DOHH2 (cell line): ENCODE results near the gene ABCA3.
"Not testable (repeated sequence)": the region's sequence is repeated elsewhere in the genome, so short reads cannot be mapped to it uniquely, and the experiment has no call there.

ENCODE experiments used
- H3F3A ChIP-seq: fragments of 200-600 bp; sonication (generic), shearing (Covaris generic); 2 replicates; pipeline ENCODE4 v1.6.0; 2016; ENCODE audit warnings: antibody characterized with exemption, mild to moderate bottlenecking; ENCODE audit not compliant: control insufficient read depth, insufficient read depth
- H3K27ac ChIP-seq: fragments of 200-600 bp; sonication (generic); 2 replicates; pipeline ENCODE4 v1.5.1; 2014; ENCODE audit warnings: low read depth, mild to moderate bottlenecking, low read length, moderate library complexity
- H3K27me3 ChIP-seq: fragments of 200-600 bp; sonication (generic); 2 replicates; pipeline ENCODE4 v1.6.1; 2014; ENCODE audit warnings: mild to moderate bottlenecking, low read length, mixed read lengths; ENCODE audit not compliant: control insufficient read depth
- H3K36me3 ChIP-seq: fragments of 200-600 bp; sonication (generic); 2 replicates; pipeline ENCODE4 v1.6.1; 2014; ENCODE audit warnings: mild to moderate bottlenecking, low read length, moderate library complexity, mixed read lengths; ENCODE audit not compliant: control insufficient read depth
- H3K4me1 ChIP-seq: fragments of 200-600 bp; sonication (generic); 2 replicates; pipeline ENCODE4 v1.6.1; 2014; ENCODE audit warnings: mild to moderate bottlenecking, low read length, mixed read lengths; ENCODE audit not compliant: control insufficient read depth
- H3K4me2 ChIP-seq: fragments of 200-600 bp; sonication (generic); 2 replicates; pipeline ENCODE4 v1.6.0; 2014; ENCODE audit warnings: mild to moderate bottlenecking, low read length, moderate library complexity
- H3K4me3 ChIP-seq: fragments of 200-600 bp; sonication (generic); 2 replicates; pipeline ENCODE4 v1.5.1; 2014; ENCODE audit warnings: mild to moderate bottlenecking, low read length, mixed read lengths
- H3K79me2 ChIP-seq: fragments of 200-600 bp; sonication (generic); 2 replicates; pipeline ENCODE4 v1.6.1; 2014; ENCODE audit warnings: mild to moderate bottlenecking, low read length, mixed read lengths; ENCODE audit not compliant: control insufficient read depth
- H3K9me2 ChIP-seq: fragments of 200-600 bp; sonication (generic); replicated peaks from 2 replicates; pipeline ENCODE4 v1.6.1; 2014; ENCODE audit warnings: mild to moderate bottlenecking, low read length, mixed read lengths; ENCODE audit not compliant: control insufficient read depth
- H3K9me3 ChIP-seq: fragments of 200-600 bp; sonication (generic); 2 replicates; pipeline ENCODE4 v1.6.1; 2014; ENCODE audit warnings: antibody characterized with exemption, low read length, mixed read lengths; ENCODE audit not compliant: control insufficient read depth, insufficient read depth
- H4K20me1 ChIP-seq: fragments of 200-600 bp; sonication (generic); 2 replicates; pipeline ENCODE4 v1.6.0; 2014; ENCODE audit warnings: low read depth, mild to moderate bottlenecking, antibody characterized with exemption, low read length, moderate library complexity; ENCODE audit not compliant: control insufficient read depth, insufficient read depth
- CTCF ChIP-seq: fragments of 200-600 bp; sonication (generic); IDR thresholded peaks from one replicate; pipeline ENCODE4 v1.5.1; 2014; ENCODE audit warnings: antibody characterized with exemption, mild to moderate bottlenecking, low read depth, low read length; ENCODE audit not compliant: poor library complexity, severe bottlenecking
- EZH2phosphoT487 ChIP-seq: fragments of 200-600 bp; sonication (generic); IDR thresholded peaks from 2 replicates; pipeline ENCODE4 v1.6.1; 2017; ENCODE audit warnings: borderline replicate concordance, mild to moderate bottlenecking, antibody characterized with exemption, low read length, moderate library complexity, mixed read lengths

The ABCA3 gene

GRCh38 chr16:2243031-2243528, 97.4 kb downstream of the ABCA3 start:
- H3K27me3 ChIP-seq: no peaks in the 10 kb centered on the region
- TF ChIP-seq EZH2phosphoT487 (no peak), CTCF (no peak)
- no peak overlapping the region for H3K4me2 ChIP-seq
- no peak overlapping the region for H3K27ac ChIP-seq
- peaks cover 58% of the 10 kb centered on the region for H3K36me3 ChIP-seq
- peaks cover 1% of the 10 kb centered on the region; the same call in 1 of the 2 replicates for H3K79me2 ChIP-seq
- no peaks in the 10 kb centered on the region for H4K20me1 ChIP-seq
- no peaks in the 10 kb centered on the region for H3K4me1 ChIP-seq
- H3K4me3 ChIP-seq: no peak overlapping the region
- no peaks in the 10 kb centered on the region for H3K9me3 ChIP-seq
- no peaks in the 10 kb centered on the region for H3K9me2 ChIP-seq
- H3F3A ChIP-seq: peaks cover 15% of the 10 kb centered on the region; the same call in 1 of the 2 replicates

- no peaks in the 10 kb centered on the region for H3K9me3 ChIP-seq
- no peaks in the 10 kb centered on the region for H4K20me1 ChIP-seq
- no peak overlapping the region for H3K4me2 ChIP-seq
- no peaks in the 10 kb centered on the region for H3K79me2 ChIP-seq
- no peaks in the 10 kb centered on the region for H3K4me1 ChIP-seq
- TF ChIP-seq EZH2phosphoT487: no peak
- H3K4me3 ChIP-seq: no peak overlapping the region
- H3K27ac ChIP-seq: no peak overlapping the region
- peaks cover 15% of the 10 kb centered on the region; the same call in 1 of the 2 replicates for H3F3A ChIP-seq
- no peaks in the 10 kb centered on the region for H3K9me2 ChIP-seq
- H3K27me3 ChIP-seq: no peaks in the 10 kb centered on the region
- peaks cover 58% of the 10 kb centered on the region for H3K36me3 ChIP-seq
Observed at GRCh38 chr16:2242598-2242997, 97.9 kb downstream of the ABCA3 start.

GRCh38 chr16:2240331-2240730, 100.2 kb downstream of the ABCA3 start:
- not testable (repeated sequence) for H3K79me2 ChIP-seq, H3K9me2 ChIP-seq, H3K27me3 ChIP-seq, H3K4me3 ChIP-seq, H4K20me1 ChIP-seq, H3K9me3 ChIP-seq, H3K4me2 ChIP-seq, H3K4me1 ChIP-seq, H3K27ac ChIP-seq
- Histone ChIP-seq H3F3A (peaks cover 15% of the 10 kb centered on the region; the same call in 1 of the 2 replicates), H3K36me3 (peaks cover 51% of the 10 kb centered on the region)

GRCh38 chr16:2238838-2239675, 101.5 kb downstream of the ABCA3 start:
- H3K4me2 ChIP-seq: no peak overlapping the region
- peaks cover 49% of the 10 kb centered on the region for H3K36me3 ChIP-seq
- TF ChIP-seq EZH2phosphoT487: no peak
- TF ChIP-seq CTCF: no peak

More at GRCh38 chr16:2238838-2239675, 101.5 kb downstream of the ABCA3 start:
- H3K27ac ChIP-seq: no peak overlapping the region
- H3F3A ChIP-seq: peaks cover 15% of the 10 kb centered on the region; the same call in 1 of the 2 replicates
- H3K9me2 ChIP-seq: no peaks in the 10 kb centered on the region
- no peaks in the 10 kb centered on the region for H4K20me1 ChIP-seq
- no peaks in the 10 kb centered on the region for H3K9me3 ChIP-seq
- no peaks in the 10 kb centered on the region for H3K4me1 ChIP-seq
- H3K79me2 ChIP-seq: no peaks in the 10 kb centered on the region
- no peaks in the 10 kb centered on the region for H3K27me3 ChIP-seq
- no peak overlapping the region for H3K4me3 ChIP-seq
